Neural crest cell (in vitro differentiated cells): ENCODE data around the gene CSDE1. TPM values are rescaled to one million over a fixed set of nuclear protein-coding genes. Genes with fewer than 3 reads are reported as not detected.

Source experiments
- DNase-seq: peaks from one replicate; pipeline ENCODE4 v3.0.0; 2021; ENCODE audit warnings: low read depth, mixed read lengths, low spot score
- H3K27ac Mint-ChIP-seq: one replicate; pipeline ENCODE4 v1.8.0; 2021; ENCODE audit warnings: mild to moderate bottlenecking, mixed read lengths; ENCODE audit not compliant: unreplicated experiment
- H3K27me3 Mint-ChIP-seq: 2 replicates; pipeline ENCODE4 v1.8.0; 2021; ENCODE audit warnings: low read depth, mild to moderate bottlenecking, mixed read lengths
- H3K36me3 Mint-ChIP-seq: 2 replicates; pipeline ENCODE4 v1.8.0; 2021; ENCODE audit warnings: low read depth, mild to moderate bottlenecking, mixed read lengths
- H3K4me1 Mint-ChIP-seq: 2 replicates; pipeline ENCODE4 v1.8.0; 2021; ENCODE audit warnings: mixed read lengths
- H3K4me3 Mint-ChIP-seq: one replicate; pipeline ENCODE4 v1.8.0; 2021; ENCODE audit warnings: mild to moderate bottlenecking, mixed read lengths
- H3K9me3 Mint-ChIP-seq: 2 replicates; pipeline ENCODE4 v1.8.0; 2021; ENCODE audit warnings: mixed read lengths
- CTCF ChIP-seq: fragments of 200-600 bp; sonication (generic); conservative IDR thresholded peaks from 2 replicates; pipeline ENCODE4 v1.5.0; 2021; ENCODE audit warnings: antibody characterized with exemption, mild to moderate bottlenecking
- total RNA-seq: library from RNA; stranded (reverse); gene quantifications from 2 replicates; pipeline ENCODE4 v1.2.1, GENCODE V29; 2021

CSDE1 gene
- total RNA-seq, 1 donor from 2014 or later, result 659 TPM

GRCh38 chr1:114728553-114728952, 29.2 kb downstream of the CSDE1 start:
- H3K27me3 Mint-ChIP-seq, result no peaks in the 10 kb centered on the region
- H3K36me3 Mint-ChIP-seq, result peaks cover 37% of the 10 kb centered on the region
- H3K9me3 Mint-ChIP-seq, result no peaks in the 10 kb centered on the region
- no peak overlapping the region for H3K4me3 Mint-ChIP-seq
- no peaks in the 10 kb centered on the region for H3K4me1 Mint-ChIP-seq
- no peak for DNase-seq
- TF ChIP-seq CTCF, result no peak
- no peak overlapping the region for H3K27ac Mint-ChIP-seq

GRCh38 chr1:114725230-114725629, 32.6 kb downstream of the CSDE1 start:
- no peak for DNase-seq
- Mint-ChIP-seq H3K36me3 (peaks cover 37% of the 10 kb centered on the region), H3K9me3 (no peaks in the 10 kb centered on the region), H3K4me1 (no peaks in the 10 kb centered on the region), H3K27me3 (no peaks in the 10 kb centered on the region), H3K4me3 (no peak overlapping the region), H3K27ac (no peak overlapping the region)
- no peak for TF ChIP-seq CTCF

GRCh38 chr1:114723915-114724314, 33.9 kb downstream of the CSDE1 start:
- Mint-ChIP-seq H3K4me1 (no peaks in the 10 kb centered on the region), H3K27me3 (no peaks in the 10 kb centered on the region), H3K36me3 (peaks cover 43% of the 10 kb centered on the region), H3K4me3 (no peak overlapping the region), H3K27ac (no peak overlapping the region), H3K9me3 (no peaks in the 10 kb centered on the region)
- no peak for TF ChIP-seq CTCF
- DNase-seq, result no peak

GRCh38 chr1:114723457-114723856, 34.3 kb downstream of the CSDE1 start:
- Mint-ChIP-seq H3K27me3 (no peaks in the 10 kb centered on the region), H3K36me3 (peaks cover 44% of the 10 kb centered on the region), H3K27ac (no peak overlapping the region), H3K9me3 (no peaks in the 10 kb centered on the region), H3K4me3 (no peak overlapping the region), H3K4me1 (no peaks in the 10 kb centered on the region)
- no peak for TF ChIP-seq CTCF
- no peak for DNase-seq

GRCh38 chr1:114720492-114720891, 37.3 kb downstream of the CSDE1 start:
- TF ChIP-seq CTCF, result no peak
- Mint-ChIP-seq H3K4me3 (no peak overlapping the region), H3K27me3 (no peaks in the 10 kb centered on the region), H3K9me3 (no peaks in the 10 kb centered on the region), H3K4me1 (peaks cover 18% of the 10 kb centered on the region), H3K36me3 (peaks cover 38% of the 10 kb centered on the region), H3K27ac (no peak overlapping the region)
- DNase-seq, result no peak

- Mint-ChIP-seq H3K9me3 (no peaks in the 10 kb centered on the region), H3K27ac (no peak overlapping the region), H3K4me3 (peak overlapping the region; percentile 42), H3K4me1 (peaks cover 19% of the 10 kb centered on the region), H3K27me3 (no peaks in the 10 kb centered on the region), H3K36me3 (peaks cover 32% of the 10 kb centered on the region)
- no peak for TF ChIP-seq CTCF
- DNase-seq, result no peak
Observed at GRCh38 chr1:114719424-114719787, 38.4 kb downstream of the CSDE1 start.
